Skeletal muscle cell (primary cell): ENCODE measurements around the gene SMPDL3B.
"Not testable (repeated sequence)": the region's sequence is repeated elsewhere in the genome, so short reads cannot be mapped to it uniquely, and the experiment has no call there.

ENCODE experiments used
- DNase-seq: peaks from one replicate; pipeline ENCODE4 v3.0.0-alpha.2; 2010; ENCODE audit warnings: low read depth
- H3K4me3 ChIP-seq: 2 replicates; pipeline ENCODE4 v1.5.1; 2011; ENCODE audit warnings: low read depth, mild to moderate bottlenecking, control low read depth, low read length, moderate library complexity

SMPDL3B gene

GRCh38 chr1:28003117-28003516 lies 68.3 kb downstream of the SMPDL3B start:
- H3K4me3 ChIP-seq, DNase-seq: not testable (repeated sequence)
